OCI-LY7 (cell line): Measurements from ENCODE around the gene HSFX4. TPM values are rescaled to one million over a fixed set of nuclear protein-coding genes. Genes with fewer than 3 reads are reported as not detected.

Experiments used
- BruUV-seq: library from RNA; stranded (reverse); fragments of 400-500 nt; replicated peaks from 2 replicates; lab custom pipeline; 2021; lab: Mats Ljungman, UMichigan
- CTCF ChIA-PET: fragments of 300-600 bp; sonication (Branson Sonifier 250); formaldehyde crosslinking; loops from one replicate; lab custom pipeline; 2022; ENCODE audit warnings: antibody characterized with exemption; ENCODE audit not compliant: unreplicated experiment; lab: Charles Lee
- POLR2A ChIA-PET: fragments of 300-600 bp; sonication (Branson Sonifier 250); formaldehyde crosslinking; loops from one replicate; lab custom pipeline; 2022; ENCODE audit warnings: antibody characterized with exemption; lab: Charles Lee
- DNase-seq: peaks from one replicate; pipeline ENCODE4 v3.0.0-alpha.2; 2015; ENCODE audit warnings: low spot score
- H2AFZ ChIP-seq: fragments of 200-600 bp; sonication (generic), shearing (Covaris generic); 2 replicates; pipeline ENCODE4 v1.6.1; 2014; ENCODE audit warnings: mild to moderate bottlenecking, antibody characterized with exemption, low read length, moderate library complexity
- H3K27ac ChIP-seq: fragments of 200-600 bp; sonication (generic); 2 replicates; pipeline ENCODE4 v1.5.1; 2014; ENCODE audit warnings: mixed run types, low read depth, mild to moderate bottlenecking, moderate library complexity, low read length, inconsistent platforms; ENCODE audit not compliant: poor library complexity, severe bottlenecking
- H3K36me3 ChIP-seq: fragments of 200-600 bp; sonication (generic); 2 replicates; pipeline ENCODE4 v1.6.1; 2014; ENCODE audit warnings: mild to moderate bottlenecking, antibody characterized with exemption, low read length, moderate library complexity, mixed read lengths; ENCODE audit not compliant: insufficient read depth
- H3K4me1 ChIP-seq: fragments of 200-600 bp; sonication (generic); 2 replicates; pipeline ENCODE4 v1.5.1; 2014; ENCODE audit warnings: mild to moderate bottlenecking, low read length; ENCODE audit not compliant: insufficient read depth, poor library complexity, severe bottlenecking
- H3K4me2 ChIP-seq: fragments of 200-600 bp; sonication (generic); 2 replicates; pipeline ENCODE4 v1.6.1; 2014; ENCODE audit warnings: mild to moderate bottlenecking, low read length
- H3K4me3 ChIP-seq: fragments of 200-600 bp; sonication (generic); 2 replicates; pipeline ENCODE4 v1.5.1; 2014; ENCODE audit warnings: mild to moderate bottlenecking, low read depth, low read length; ENCODE audit not compliant: poor library complexity, severe bottlenecking
- H3K79me2 ChIP-seq: fragments of 200-600 bp; sonication (generic); 2 replicates; pipeline ENCODE4 v1.6.1; 2016; ENCODE audit warnings: low read depth, mild to moderate bottlenecking, low read length, moderate library complexity, mixed read lengths; ENCODE audit not compliant: insufficient read depth
- H3K9me2 ChIP-seq: fragments of 200-600 bp; sonication (generic); 2 replicates; pipeline ENCODE4 v1.6.1; 2016; ENCODE audit warnings: mild to moderate bottlenecking, low read length, mixed read lengths; ENCODE audit not compliant: insufficient read depth
- H3K9me3 ChIP-seq: fragments of 200-600 bp; sonication (generic); 2 replicates; pipeline ENCODE4 v1.6.1; 2014; ENCODE audit warnings: mild to moderate bottlenecking, mixed run types, low read length, mixed read lengths
- H4K20me1 ChIP-seq: fragments of 200-600 bp; sonication (generic); 2 replicates; pipeline ENCODE4 v1.6.1; 2014; ENCODE audit warnings: mild to moderate bottlenecking, antibody characterized with exemption, low read length, moderate library complexity, mixed read lengths; ENCODE audit not compliant: insufficient read depth
- EZH2phosphoT487 ChIP-seq: fragments of 200-600 bp; sonication (generic); IDR thresholded peaks from 2 replicates; pipeline ENCODE4 v1.6.1; 2018; ENCODE audit warnings: low read depth, borderline replicate concordance, mild to moderate bottlenecking, mixed run types, antibody characterized with exemption, low read length, moderate library complexity, mixed read lengths
- intact Hi-C: fragments of 100-400 bp; cut with micrococcal nuclease; formaldehyde crosslinking; loops from one replicate; pipeline ENCODE4 v1.10.0; 2022; ENCODE audit not compliant: unreplicated experiment
- total RNA-seq, 2 experiments: library from RNA; depleted of rRNA in 1 of 2; stranded (reverse); fragments of >200 nt in 1 of 2; shearing (Covaris generic) in 1 of 2; gene quantifications; 2 replicates each; pipeline ENCODE4 v1.2.3, GENCODE V29; 2014 to 2022
- TF ChIP-seq, protein P1 (sequence below): fragments of 200-600 bp; sonication (generic); conservative IDR thresholded peaks from 2 replicates; pipeline ENCODE4 v1.5.1; 2014; ENCODE audit warnings: mild to moderate bottlenecking, antibody characterized with exemption, low read length, moderate library complexity, mixed read lengths

The HSFX4 gene
- total RNA-seq, 2 experiments from 2014 or later: not detected

DNA sequence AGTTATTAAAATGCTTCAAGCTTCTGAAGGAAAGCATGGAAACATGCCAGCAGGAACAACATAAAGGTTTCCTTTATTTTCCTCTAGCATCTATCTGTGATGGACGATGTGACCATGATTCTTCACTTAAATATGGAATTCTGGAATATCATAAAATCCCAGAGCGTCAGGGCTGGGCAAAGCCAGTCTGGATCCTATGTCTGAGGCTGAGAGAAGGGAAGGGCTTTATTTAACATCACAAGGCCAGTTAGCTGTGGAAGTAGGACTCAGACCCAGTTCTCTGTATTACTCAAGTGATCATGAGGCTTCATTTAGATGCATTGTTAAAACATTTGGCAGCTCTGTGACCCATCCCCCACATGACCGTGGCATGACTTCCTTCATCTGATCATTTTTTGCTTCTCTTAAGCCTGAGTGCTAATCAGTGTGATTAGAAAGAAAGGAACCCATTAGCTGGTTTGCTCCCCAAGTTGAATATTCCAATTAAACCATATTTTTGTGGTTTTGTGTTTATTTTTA is 49.8 kb downstream of the HSFX4 start:
- intact Hi-C loops: no loop called here
- H3K4me2 ChIP-seq: no peak overlapping the region
- ChIA-PET CTCF (no interaction called here), POLR2A (no interaction called here)
- no peaks in the 10 kb centered on the region for H3K79me2 ChIP-seq
- H3K36me3 ChIP-seq: no peaks in the 10 kb centered on the region
- no peaks in the 10 kb centered on the region for H3K9me3 ChIP-seq
- no peak overlapping the region for H2AFZ ChIP-seq
- H3K4me3 ChIP-seq: no peak overlapping the region
- BruUV-seq: no TSS peak
- TF ChIP-seq EZH2phosphoT487: no peak
- TF ChIP-seq, protein P1, sequence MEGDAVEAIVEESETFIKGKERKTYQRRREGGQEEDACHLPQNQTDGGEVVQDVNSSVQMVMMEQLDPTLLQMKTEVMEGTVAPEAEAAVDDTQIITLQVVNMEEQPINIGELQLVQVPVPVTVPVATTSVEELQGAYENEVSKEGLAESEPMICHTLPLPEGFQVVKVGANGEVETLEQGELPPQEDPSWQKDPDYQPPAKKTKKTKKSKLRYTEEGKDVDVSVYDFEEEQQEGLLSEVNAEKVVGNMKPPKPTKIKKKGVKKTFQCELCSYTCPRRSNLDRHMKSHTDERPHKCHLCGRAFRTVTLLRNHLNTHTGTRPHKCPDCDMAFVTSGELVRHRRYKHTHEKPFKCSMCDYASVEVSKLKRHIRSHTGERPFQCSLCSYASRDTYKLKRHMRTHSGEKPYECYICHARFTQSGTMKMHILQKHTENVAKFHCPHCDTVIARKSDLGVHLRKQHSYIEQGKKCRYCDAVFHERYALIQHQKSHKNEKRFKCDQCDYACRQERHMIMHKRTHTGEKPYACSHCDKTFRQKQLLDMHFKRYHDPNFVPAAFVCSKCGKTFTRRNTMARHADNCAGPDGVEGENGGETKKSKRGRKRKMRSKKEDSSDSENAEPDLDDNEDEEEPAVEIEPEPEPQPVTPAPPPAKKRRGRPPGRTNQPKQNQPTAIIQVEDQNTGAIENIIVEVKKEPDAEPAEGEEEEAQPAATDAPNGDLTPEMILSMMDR: no peak
- no peak overlapping the region for H3K27ac ChIP-seq
- H3K9me2 ChIP-seq: no peaks in the 10 kb centered on the region
- DNase-seq: no peak
- no peaks in the 10 kb centered on the region for H4K20me1 ChIP-seq
- H3K4me1 ChIP-seq: no peaks in the 10 kb centered on the region

Other genes with a start within 250 kb of the HSFX4 start
- not detected in 2 replicates for gene MAGEA11, start 217.5 kb upstream of the HSFX4 start, total RNA-seq (2014; rRNA removed; shearing (Covaris generic))
- not detected in 2 replicates for gene MAGEA11, start 217.5 kb upstream of the HSFX4 start, total RNA-seq (2022)
- 0.73 TPM in 1 of 2 replicates, not detected in the other for gene HSFX1, start 155.5 kb upstream of the HSFX4 start, total RNA-seq (2014; rRNA removed; shearing (Covaris generic))
- gene HSFX1, start 155.5 kb upstream of the HSFX4 start, total RNA-seq (2022): 0.52 and 0.80 TPM in 2 replicates
- not detected in 2 replicates for gene MAGEA9, start 147.6 kb upstream of the HSFX4 start, total RNA-seq (2014; rRNA removed; shearing (Covaris generic))
- not detected in 2 replicates for gene MAGEA9, start 147.6 kb upstream of the HSFX4 start, total RNA-seq (2022)
- not detected in 2 replicates for gene MAGEA8, start 48.4 kb upstream of the HSFX4 start, total RNA-seq (2014; rRNA removed; shearing (Covaris generic))
- gene MAGEA8, start 48.4 kb upstream of the HSFX4 start, total RNA-seq (2022): not detected in 2 replicates
- 20.0 and 21.5 TPM in 2 replicates for gene EOLA2, start 8.9 kb downstream of the HSFX4 start, total RNA-seq (2014; rRNA removed; shearing (Covaris generic))
- 37.1 and 43.2 TPM in 2 replicates for gene EOLA2, start 8.9 kb downstream of the HSFX4 start, total RNA-seq (2022)